ENCODE measurements around the gene ADAD2. TPM values are rescaled to one million over a fixed set of nuclear protein-coding genes. Genes with fewer than 3 reads are reported as not detected.
"Not testable (repeated sequence)": the region's sequence is repeated elsewhere in the genome, so short reads cannot be mapped to it uniquely, and the experiment has no call there.

Gene ADAD2
- total RNA-seq, 1 donor from 2014 or later, result not detected

DNA sequence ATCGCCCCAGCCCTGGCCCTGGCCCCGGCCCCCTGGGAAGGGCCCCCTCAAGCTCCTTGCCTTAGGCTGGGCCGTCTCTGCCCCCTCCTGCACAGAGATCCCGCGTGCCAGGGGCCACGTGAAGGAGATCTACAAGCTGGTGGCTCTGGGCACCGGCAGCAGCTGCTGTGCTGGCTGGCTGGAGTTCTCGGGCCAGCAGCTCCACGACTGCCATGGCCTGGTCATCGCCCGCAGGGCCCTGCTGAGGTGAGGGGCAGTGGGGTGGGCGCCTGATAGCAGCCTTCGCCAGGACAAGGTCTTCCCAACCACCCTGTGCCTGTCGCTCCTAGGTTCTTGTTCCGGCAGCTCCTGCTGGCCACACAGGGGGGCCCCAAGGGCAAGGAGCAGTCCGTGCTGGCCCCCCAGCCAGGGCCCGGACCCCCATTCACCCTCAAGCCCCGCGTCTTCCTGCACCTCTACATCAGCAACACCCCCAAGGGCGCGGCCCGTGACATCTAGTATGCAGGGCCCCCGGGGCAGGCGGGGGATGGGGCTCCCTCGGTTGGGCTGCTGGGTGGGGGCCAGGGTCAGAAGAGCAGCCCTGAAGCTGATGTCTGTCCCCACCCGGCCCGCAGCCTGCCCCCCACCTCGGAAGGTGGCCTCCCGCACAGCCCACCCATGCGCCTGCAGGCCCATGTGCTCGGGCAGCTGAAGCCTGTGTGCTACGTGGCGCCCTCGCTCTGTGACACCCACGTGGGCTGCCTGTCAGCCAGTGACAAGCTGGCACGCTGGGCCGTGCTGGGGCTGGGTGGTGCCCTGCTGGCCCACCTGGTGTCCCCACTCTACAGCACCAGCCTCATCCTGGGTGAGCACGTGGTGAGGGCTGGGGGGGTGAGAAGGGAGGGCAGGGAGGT, 4.5 kb downstream of the ADAD2 start:
- DNase-seq (ENCODE audit: low spot score), result no peak
- ATAC-seq, result no peak

DNA sequence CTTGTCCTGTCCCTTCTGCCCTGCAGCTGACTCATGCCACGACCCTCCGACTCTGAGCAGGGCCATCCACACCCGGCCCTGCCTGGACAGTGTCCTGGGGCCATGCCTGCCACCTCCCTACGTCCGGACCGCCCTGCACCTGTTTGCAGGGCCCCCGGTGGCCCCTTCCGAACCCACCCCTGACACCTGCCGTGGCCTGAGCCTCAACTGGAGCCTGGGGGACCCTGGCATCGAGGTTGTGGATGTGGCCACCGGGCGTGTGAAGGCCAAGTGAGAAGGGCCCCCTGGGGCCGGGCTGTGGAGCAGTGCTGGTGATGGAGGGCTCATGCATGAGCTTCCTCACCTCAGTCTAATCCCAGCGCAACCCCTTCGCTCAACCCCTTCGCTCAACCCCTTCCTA, 5.1 kb downstream of the ADAD2 start:
- ATAC-seq (no peak), DNase-seq (ENCODE audit: low spot score) (no peak)

DNA sequence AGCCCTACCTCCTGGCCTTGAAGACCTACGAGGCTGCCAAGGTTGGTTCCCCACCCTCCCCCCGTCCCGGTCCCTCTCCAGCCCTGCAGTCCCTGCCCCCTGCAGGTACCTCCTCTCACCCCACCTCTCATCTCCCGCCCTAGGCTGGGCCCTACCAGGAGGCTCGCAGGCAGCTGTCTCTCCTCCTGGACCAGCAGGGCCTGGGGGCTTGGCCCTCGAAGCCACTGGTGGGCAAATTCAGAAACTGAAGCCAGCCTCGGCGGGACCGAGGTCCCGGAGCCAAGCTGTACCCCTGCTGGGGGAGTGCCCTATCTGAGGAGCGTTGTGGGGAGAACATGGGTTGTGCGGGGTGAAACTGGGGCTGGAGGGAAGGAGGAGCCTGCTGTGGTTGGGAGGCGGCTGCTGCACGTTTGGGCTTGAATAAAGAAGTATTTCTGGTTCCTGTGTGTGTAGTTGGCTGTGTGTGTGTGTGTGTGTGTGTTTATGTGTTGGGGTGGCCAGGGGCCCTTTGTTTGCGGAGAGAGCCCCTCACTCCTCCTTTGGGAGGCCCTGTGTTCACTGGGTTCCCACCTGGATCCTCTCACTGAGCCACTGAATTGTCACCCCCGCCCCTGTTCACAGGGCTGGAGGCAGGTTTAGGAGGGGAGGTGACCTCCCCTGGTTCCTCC, 5.9 kb downstream of the ADAD2 start:
- DNase-seq (ENCODE audit: low spot score), result no peak
- ATAC-seq, result no peak

DNA sequence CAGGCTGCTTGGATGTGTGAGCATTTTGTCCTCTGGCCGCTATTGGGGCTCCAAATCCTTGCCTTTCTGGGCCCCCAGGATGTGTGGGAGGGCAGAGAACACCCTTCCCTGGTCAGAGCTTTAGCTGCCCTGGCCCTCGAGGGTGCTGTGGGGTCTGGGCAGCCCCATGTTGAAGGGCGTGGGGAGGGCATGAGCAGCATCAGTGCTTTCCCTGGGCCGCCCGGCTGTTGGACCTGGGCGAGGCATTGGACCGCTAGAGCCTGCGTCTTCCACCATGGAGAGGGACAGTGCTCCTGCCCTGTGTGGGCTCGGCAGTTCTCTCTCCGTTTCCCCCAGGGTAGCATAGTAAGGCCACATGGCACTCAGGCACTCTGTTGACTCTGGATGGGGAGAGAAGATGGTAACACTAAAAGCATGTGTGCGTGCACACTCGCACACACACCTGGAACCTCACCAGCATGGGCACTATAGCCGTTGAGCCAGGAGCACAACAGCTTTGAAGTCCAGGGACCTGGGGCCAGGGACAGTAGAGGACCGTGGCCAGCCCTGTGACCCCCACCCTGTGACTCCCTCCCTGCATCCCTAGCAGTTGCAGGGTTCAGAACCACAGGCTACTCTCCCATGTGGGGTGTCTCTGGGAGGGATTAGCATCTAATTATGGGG, 6.6 kb downstream of the ADAD2 start:
- ATAC-seq (no peak), DNase-seq (ENCODE audit: low spot score) (no peak)

DNA sequence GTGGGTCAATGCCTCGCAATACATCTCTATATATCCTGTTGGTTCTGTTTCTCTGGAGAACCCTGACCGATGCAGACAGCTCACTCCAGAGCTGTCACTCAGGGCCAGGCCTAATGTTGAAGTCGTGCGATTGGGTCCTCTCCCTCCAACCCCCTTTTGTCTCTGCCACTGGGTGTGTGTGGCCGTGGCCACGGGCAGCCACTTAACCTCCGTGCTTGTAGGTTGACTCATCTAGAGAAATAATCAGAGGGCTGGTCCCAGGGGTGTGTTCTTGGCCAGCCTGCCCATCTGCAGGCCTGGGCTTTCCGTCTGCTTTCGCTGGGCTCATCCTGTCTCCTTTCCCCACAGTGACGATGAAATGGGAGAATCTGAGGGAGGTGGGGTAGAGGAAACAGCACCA, 7.4 kb downstream of the ADAD2 start:
- DNase-seq (ENCODE audit: low spot score) (no peak), ATAC-seq (no peak)

DNA sequence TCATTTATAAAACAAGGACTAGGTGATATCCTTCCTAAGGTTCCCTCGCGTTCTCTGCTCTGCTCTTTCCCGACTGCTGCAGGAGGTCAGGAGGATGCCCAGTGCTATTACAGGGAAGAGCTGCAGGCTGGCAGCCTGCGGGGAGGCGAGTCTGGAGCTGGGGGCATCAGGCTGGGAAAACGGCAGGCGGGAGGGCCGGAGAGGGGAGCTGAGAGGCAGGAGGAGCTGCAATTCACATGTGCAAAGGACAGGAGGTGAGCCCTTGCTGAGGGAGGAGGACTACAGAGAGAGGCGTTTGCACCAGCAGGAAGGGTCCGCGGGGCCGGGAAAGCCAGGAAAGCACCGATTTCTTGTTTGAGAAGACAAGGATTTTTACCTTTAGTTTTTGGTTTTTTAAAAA, 8.1 kb downstream of the ADAD2 start:
- ATAC-seq, result no peak
- DNase-seq (ENCODE audit: low spot score), result no peak

DNA sequence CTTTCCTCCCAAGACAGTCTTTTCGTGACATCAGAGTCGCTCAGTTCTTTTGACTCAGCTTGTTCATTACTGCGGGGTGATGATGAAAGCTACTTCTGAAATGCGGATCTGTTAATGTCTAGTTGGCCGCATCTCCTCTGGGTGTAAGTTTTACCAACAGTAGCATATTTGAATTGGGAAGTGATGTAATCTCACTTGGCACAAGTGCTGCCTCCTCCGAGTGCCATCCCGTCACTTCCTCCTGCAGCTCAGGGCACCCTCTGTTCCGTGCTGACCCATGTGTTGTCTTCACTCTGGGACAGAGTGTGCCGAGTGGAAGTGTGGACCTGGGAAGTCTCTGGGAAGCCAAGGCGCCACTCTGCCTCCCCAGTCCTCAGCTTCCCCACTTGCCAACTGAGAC, 8.9 kb downstream of the ADAD2 start:
- DNase-seq (ENCODE audit: low spot score) (no peak), ATAC-seq (peak; percentile 62)

DNA sequence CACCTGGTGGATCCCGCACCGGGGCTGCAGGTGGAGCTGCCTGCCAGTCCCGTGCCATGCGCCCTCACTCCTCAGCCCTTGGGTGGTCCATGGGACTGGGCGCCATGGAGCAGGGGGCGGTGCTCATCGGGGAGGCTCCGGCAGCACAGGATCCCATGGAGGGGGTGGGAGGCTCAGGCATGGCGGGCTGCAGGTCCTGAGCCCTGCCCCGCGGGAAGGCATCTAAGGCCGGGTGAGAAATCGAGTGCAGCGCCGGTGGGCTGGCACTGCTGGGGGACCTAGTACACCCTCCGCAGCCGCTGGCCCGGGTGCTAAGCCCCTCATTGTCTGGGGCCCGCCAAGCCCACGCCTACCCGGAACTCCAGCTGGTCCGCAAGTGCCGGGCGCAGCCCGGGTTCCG, 13.6 kb downstream of the ADAD2 start:
- ATAC-seq; DNase-seq (ENCODE audit: low spot score): not testable (repeated sequence)

DNA sequence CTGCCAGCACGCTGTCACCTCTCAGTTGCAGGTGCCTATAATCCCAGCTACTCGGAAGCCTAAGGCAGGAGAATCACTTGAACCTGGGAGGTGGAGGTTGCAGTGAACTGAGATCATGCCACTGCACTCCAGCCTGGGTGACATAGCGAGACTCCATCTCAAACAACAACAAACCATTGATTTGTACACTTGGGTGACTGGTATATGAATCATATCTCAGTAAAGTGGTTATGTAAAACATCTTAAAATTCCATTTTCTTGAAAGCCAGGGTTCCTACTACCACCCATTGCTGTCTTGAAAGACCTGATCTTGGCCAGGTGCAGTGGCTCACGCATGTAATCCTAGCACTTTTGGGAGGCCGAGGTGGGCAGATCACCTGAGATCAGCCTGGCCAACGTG, 14.2 kb downstream of the ADAD2 start:
- DNase-seq (ENCODE audit: low spot score); ATAC-seq: not testable (repeated sequence)

DNA sequence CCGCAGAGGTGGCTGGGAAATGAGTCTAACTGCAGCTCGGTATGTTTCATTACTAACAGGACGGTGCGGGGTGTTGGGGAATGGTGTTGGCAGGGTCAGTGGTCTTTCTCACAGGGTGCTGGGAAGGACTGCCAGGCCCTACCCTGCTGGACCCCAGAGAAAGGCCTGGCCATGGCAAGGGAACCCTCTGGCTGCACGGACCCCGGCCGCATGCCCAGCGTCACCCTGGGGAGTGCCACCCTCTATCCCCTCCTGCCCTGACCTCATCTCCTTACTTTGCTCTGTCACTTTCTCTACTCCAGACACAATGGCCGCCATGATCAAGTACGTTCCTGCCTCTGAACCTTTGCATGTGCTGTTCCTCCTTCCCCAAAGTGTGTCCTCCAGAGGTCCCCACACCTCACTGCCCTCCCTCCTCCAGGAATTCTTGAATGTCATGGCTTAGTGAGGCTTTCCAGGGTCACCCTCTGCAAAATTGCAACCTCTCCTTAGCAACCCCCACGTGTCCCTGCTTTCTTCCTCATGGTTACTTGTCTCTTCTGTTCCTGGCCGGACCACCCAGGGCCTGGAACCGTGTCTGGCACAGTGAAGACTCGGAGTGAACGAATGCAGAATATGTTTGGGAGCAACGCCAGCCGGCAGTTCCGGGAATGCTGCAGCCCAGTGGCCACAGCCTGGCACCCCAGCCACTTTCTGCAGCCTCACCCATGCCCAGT, 15.2 kb downstream of the ADAD2 start:
- DNase-seq (ENCODE audit: low spot score), result no peak
- ATAC-seq, result no peak

DNA sequence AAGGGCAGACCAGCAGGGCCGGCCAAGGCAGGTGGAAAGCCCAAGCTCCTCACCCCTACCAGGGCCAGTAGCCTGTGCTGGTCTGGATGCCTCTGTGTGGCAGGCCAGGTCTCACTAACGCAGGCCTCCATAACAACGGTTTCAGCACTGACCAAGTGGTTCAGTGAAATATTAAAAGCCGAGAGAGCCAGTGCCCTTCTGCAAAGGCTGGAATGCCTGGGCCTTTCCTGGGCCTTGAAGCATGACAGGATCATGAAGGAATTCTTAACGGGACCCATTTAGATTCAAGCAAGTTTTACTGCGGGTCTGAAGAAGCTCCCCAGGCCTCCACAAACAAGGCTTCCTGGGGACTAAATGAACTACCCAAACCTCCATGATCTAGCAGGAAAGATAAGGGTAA, 16.3 kb downstream of the ADAD2 start:
- DNase-seq (ENCODE audit: low spot score), result no peak
- ATAC-seq, result no peak

DNA sequence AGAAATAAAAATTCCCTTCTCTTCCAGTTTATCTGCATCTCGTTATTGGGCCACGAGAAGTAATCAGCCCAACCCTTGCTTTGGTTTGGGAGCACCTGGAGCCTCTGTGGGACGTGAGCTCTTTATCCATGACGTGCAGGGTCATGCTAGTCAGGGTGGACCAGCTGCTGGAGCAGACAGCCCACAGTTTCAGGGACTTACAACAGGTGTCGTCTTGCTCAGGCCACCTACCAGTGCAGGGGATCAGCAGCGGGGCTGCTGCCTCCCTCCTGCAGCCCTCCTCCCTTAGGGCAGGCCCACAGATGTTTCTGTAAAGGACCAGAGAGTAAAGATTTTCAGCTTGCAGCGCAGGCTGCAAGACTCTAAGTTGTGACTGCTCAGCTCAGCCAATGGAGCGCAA, 16.9 kb downstream of the ADAD2 start:
- ATAC-seq (no peak), DNase-seq (ENCODE audit: low spot score) (no peak)

DNA sequence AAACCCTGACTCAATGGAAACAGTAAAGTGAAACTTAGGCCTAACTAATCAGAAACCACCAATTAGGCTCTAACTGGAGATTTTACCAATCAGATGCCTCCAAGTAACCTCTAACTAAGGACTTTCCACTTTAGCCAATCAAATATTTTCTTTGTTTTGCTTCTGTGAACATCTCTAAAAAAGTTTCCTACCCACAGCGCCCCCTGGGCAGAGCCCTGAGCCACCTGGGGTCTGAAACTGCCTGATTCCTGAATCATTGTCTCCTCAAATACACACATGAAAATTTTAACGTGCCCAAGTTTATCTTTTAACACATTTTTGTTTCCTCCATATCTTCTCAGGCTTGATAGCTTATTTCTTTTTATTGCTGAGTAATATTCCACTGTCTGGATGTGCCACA, 19.0 kb downstream of the ADAD2 start:
- ATAC-seq (no peak), DNase-seq (ENCODE audit: low spot score) (no peak)

DNA sequence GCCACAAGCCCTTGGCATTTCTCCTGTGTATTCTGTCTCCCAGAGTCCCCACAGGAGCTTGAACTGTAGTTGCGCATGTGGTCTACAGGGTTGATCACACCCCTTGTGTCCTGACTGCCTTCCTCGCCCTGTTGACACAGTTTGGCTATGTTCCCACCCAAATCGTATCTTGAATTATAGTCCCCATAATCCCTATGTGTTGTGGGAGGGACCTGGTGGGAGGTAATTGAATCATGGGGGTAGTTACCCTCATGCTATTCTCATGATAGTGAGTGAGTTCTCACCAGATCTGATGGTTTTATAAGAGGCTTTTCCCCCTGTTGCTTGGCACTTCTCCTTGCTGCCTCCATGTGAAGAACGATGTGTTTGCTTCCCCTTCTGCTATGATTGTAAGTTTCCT, 21.2 kb downstream of the ADAD2 start:
- ATAC-seq, result no peak
- DNase-seq (ENCODE audit: low spot score), result no peak

DNA sequence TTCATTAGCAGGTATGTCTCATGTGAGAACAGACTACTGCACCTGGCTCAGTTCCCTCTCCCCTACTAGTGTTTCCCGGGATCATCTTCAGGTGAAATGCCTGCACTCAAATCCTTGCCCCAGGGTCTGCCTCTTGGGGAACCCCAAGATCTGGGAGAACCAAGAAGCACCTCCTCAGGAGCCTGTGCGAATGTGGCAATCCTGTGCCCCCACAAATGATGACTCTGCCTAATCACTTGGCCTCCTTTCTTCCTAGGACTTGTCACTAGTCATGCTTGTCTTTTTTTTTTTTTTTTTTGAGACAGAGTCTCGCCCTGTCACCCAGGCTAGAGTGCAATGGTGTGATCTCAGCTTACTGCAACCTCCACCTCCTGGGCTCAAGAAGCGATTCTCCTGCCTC, 21.7 kb downstream of the ADAD2 start:
- DNase-seq (ENCODE audit: low spot score) (no peak), ATAC-seq (no peak)

DNA sequence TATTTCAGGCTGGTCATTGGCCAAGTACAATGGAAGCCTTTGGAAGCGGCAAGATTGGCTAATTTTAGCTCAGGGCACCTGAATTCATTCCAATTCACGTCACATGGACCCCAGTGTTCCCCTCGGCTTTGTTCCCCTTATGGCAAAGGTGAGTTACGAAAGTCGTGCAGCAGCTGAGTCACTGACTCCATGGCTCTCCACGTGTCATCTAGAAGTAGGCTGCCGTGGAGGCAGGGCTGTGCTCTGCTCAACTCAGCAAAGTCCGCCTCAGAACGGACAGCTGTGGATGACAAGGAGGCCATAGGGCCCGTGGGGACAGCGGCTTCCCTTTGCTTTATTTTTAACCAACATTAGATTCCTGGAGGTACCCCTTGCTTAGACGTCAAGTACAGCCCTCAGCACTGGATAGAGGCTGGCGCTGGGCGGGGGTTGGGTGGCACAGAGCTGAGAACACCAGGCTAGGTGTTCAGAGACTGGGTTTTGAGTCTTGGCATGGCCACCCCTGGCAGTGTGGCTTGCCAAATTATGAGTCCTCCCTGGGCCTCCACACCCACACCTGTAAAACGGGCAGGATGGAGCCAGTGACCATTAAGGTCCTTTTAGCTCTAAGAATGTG, 23.6 kb downstream of the ADAD2 start:
- ATAC-seq (no peak), DNase-seq (ENCODE audit: low spot score) (no peak)

DNA sequence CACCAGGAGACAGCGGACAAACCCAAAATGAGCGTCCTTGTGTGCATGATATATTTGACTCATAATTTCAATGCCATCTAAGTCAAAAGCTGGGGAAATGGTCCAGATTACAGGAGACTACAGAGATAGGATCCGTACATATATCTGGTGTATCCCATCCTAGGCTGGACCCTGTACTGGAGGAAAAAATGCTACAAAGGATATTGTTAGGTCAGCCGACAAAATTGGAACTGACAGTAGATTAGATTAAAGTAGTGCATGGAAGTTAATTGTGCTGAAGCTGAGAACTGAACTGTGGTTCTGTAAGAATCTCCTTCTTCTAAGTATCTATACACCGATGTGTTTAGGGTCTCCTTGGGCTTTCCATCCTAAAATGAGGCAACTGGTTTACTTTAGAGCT, 24.6 kb downstream of the ADAD2 start:
- DNase-seq (ENCODE audit: low spot score), result no peak
- ATAC-seq, result no peak

DNA sequence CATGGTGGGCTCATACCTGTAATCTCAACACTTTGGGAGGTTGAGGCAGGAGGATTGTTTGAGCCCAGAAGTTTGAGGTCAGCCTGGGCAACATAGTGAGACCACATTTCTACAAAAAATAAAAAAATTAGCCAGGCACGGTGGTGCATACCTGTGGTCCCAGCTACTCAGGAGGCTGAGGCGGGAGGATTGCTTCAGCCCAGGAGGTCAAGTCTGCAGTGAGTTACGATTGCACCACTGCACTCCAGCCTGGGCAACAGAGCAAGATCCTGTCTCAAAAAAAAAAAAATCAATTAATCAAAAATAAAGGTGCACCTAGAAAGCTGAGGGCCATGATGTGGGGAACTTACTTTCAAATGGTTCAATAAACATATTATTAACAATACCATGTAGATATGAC, 25.2 kb downstream of the ADAD2 start:
- ATAC-seq; DNase-seq (ENCODE audit: low spot score): not testable (repeated sequence)

DNA sequence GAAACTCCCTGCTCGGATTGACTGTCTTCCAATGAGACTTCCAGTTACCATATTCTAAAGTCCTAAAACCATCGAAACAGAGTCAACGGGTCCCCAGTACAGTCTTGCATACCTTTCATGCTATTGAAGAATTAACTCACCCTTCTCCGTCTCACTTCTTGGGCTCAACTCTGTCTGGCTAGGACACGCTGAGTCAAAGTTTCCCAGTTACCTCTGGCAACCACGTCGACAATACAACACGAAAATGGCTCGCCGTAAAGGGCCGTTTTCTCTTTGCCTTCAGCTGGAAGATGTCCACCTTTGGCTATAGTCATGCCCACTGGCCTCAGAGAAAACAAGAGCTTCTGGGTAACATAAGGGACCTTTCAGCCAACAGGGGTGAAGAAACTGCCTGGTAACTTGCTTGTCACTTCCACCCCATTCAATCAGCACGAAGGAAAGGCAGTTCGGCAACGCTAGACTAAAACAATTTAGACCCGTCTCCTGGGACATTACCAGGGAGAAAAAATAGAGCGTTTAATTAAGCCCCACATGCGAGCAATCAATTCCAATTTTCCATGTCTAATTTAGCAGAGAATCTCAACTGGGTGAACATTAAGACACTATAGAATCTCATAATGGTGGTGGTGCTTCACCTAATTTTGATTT, 27.3 kb downstream of the ADAD2 start:
- DNase-seq (ENCODE audit: low spot score), result no peak
- ATAC-seq, result no peak

DNA sequence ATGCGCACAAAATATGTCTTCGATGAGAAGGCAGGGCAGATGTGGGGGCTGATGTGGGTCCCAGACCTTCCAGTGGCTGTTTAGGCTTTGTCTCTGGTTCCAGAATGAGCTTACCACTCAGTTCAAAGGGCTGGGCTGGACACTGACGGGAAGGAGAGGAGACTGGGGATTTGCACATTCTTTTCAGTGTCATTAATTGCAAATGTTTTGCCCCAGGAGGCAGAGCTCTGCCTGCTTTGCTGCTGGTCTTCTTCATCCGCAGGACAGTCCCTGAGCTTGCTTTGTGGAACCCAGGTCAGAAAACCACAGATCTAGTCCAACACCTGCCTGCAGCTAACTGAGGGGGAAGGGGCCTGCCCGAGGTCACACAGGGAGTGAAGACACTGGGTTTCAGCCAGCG, 28.0 kb downstream of the ADAD2 start:
- DNase-seq (ENCODE audit: low spot score) (no peak), ATAC-seq (no peak)
